CD1c-positive myeloid dendritic cell (primary cell): ENCODE data around the gene RAB6C.
"Not testable (repeated sequence)": the region's sequence is repeated elsewhere in the genome, so short reads cannot be mapped to it uniquely, and the experiment has no call there.

Experiments
- DNase-seq: peaks from one replicate; pipeline ENCODE4 v3.0.0-alpha.2; 2016; ENCODE audit errors: extremely low spot score

Gene RAB6C

DNA sequence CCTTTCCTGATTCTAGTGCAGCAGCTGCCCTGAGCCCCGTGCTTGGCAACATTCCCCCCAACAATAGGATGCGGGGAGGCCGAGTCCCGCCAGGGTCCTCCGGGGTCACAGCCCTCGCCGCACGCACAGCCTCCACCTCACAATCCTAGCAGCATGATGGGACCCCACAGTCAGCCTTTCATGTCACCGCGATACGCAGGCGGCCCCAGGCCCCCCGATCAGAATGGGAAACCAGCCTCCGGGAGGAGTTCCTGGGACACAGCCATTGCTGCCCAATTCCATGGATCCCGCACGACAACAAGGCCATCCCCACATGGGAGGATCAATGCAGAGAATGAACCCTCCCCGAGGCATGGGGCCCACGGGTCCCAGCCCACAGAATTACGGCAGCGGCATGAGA lies 13.7 kb downstream of the RAB6C start:
- DNase-seq, result not testable (repeated sequence)

- DNase-seq, result not testable (repeated sequence)
Observed at GRCh38 chr2:129996657-129997237, 17.3 kb downstream of the RAB6C start.

DNA sequence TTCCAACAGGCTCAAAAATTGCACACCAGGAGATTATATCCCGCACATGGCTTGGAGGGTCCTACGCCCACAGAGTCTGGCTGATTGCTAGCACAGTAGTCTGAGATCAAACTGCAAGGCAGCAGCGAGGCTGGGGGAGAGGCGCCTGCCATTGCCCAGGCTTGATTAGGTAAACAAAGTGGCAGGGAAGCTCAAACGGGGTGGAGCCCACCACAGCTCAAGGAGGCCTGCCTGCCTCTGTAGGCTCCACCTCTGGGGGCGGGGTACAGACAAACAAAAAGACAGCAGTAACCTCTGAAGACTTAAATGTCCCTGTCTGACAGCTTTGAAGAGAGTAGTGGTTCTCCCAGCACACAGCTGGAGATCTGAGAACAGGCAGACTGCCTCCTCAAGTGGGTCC lies 19.3 kb downstream of the RAB6C start:
- not testable (repeated sequence) for DNase-seq

GRCh38 chr2:130005862-130006261 lies 26.4 kb downstream of the RAB6C start:
- not testable (repeated sequence) for DNase-seq

- not testable (repeated sequence) for DNase-seq
Observed at GRCh38 chr2:130016701-130017100, 37.2 kb downstream of the RAB6C start.

DNA sequence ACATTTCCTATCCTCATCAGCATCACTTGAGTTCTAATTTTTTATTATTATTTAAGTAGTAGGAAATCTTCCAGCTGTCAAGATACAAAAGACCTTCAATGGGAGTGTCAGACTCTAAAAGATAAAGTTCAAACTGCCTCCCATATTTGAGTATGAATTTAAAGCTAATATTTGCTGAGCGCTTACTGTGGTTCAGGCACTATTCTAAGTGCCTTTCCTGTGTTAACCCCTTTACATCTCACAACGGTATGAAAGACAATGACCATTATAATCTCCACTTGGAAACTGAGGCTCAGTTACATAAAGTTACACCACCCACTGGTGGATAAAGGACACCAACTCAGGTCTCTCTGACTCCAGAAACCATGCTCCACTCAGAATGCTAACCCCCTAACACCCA lies 39.9 kb downstream of the RAB6C start:
- no peak for DNase-seq

GRCh38 chr2:130020069-130020468 lies 40.6 kb downstream of the RAB6C start:
- DNase-seq, result not testable (repeated sequence)

DNA sequence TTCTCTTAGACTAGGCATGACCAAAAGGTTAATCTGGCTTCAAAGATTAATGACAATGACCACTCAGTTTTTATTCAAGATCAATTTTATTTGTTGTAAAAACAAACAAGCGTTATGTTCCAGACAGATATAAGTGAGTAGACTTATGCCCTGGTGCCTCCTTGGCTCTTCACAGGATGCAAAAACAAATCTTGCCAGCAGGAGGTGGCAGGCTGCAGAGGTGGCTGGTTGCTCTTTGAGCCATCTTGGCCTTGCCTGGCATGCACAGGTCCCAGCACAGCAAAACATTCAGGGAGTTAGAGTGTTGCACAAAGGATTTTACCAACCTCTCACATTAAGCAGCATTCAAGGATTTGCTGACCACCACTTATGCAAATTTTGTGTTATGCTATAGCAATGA lies 46.5 kb downstream of the RAB6C start:
- DNase-seq, result not testable (repeated sequence)
